Tibial nerve (tissue), 4 donors: Measurements from ENCODE around the gene HUNK.

Source experiments
- CTCF ChIP-seq, 5 experiments: fragments of 200-600 bp in 3 of 5; fragments of 450-650 bp in 2 of 5; sonication (generic) in 3 of 5; IDR thresholded peaks; one replicate each; pipeline ENCODE4 v1.5.1; 2016 to 2019; ENCODE audit warnings: antibody characterized with exemption in 5 of 5, mild to moderate bottlenecking in 3 of 5, moderate library complexity in 2 of 5
- EP300 ChIP-seq, 2 donors: sonication (generic); formaldehyde crosslinking; IDR thresholded peaks; one replicate each; pipeline ENCODE4 v1.6.1; 2017; ENCODE audit warnings: antibody characterized with exemption in 2 of 2, mild to moderate bottlenecking in 1 of 2
- POLR2A ChIP-seq, 2 donors: fragments of 450-650 bp; IDR thresholded peaks; one replicate each; pipeline ENCODE4 v1.6.1; 2017; ENCODE audit warnings: antibody characterized with exemption in 2 of 2, mild to moderate bottlenecking in 2 of 2, moderate library complexity in 2 of 2

- no peak for TF ChIP-seq CTCF (IDR thresholded peaks at IDR 0.05)
- TF ChIP-seq POLR2A (IDR thresholded peaks at IDR 0.05): no peak
- TF ChIP-seq EP300 (IDR thresholded peaks at IDR 0.05): no peak
Measured at GRCh38 chr21:32046191-32046590, 173.4 kb downstream of the HUNK start.
